HG03064 (cell line): ENCODE measurements around the gene BORCS5.
"Not testable (repeated sequence)": the region's sequence is repeated elsewhere in the genome, so short reads cannot be mapped to it uniquely, and the experiment has no call there.

Experiments
- ATAC-seq: cut with Tn5 transposase; IDR thresholded peaks from one replicate; pipeline ENCODE4 v1.9.1; 2021; ENCODE audit warnings: low read depth; ENCODE audit not compliant: unreplicated experiment

The BORCS5 gene

DNA sequence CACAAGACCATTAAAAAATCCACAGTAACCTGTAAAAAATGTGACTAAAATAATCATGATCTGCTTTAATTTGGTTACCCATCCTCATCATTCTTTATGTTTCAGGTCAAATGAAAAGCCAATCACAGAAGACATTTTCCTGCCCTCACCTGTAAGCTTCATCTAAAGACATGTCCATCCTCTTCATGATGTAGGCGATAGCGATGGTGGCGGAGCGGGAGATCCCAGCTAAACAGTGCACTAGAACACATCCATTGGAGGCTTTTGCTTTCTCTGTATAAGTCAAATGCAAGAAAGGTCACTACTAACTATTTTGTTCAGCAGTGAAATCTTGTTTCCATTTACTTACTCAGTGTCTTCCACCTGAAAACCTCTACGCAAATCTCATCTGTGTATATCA, 123.2 kb downstream of the BORCS5 start:
- ATAC-seq: no peak

DNA sequence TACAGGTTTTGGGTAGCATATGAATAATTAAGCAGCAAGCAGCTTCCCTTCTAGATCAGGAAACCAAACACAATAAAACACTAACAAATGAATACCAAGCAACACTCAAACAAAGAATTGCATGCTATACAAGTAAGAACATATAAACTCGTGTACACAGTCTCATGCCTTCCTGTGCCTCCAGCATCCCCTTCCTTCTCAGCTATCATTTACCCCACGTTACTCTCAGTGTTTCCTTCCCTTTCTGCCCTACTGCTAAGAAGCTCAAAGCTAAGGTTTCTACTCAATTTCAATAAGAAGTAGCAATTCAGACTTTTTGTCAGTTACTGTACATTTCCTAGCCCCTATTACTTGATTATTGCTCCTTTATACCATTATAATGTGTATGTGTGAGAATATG, 124.8 kb downstream of the BORCS5 start:
- no peak for ATAC-seq

DNA sequence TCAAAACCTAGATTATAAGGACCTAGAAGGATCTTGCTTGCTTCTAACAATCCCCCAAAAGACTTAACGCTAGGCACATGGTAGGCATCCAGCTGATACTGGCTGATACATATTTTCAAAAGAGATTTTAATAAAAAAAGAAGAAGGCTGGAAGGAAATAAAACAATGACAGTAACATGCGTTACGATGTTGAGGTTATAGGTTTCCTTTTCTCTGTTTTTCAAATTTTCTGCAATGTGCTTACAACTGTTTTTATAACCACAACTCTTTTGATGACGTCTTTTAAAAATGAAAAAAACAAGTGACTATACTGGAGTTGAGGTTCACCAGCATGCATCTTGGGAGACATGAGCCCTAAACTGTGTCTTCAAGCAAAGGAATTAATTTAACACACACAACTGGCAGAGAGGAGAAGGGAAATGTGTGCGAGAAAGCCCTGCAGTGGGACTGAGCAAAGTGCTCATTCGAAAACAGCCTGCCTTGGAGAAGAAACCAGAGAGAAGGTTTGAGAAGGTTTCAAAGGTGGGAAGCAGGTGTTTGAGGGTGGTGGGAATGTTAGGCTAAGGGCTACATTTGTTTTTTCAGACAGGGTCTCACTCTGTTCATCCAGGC, 125.4 kb downstream of the BORCS5 start:
- no peak for ATAC-seq

GRCh38 chr12:12482959-12483358, 126.1 kb downstream of the BORCS5 start:
- peak; percentile 49 for ATAC-seq

- ATAC-seq: no peak
These were observed 126.6 kb downstream of the BORCS5 start for GRCh38 chr12:12483438-12483837.

GRCh38 chr12:12486661-12487240, 129.9 kb downstream of the BORCS5 start:
- peak; percentile 77 for ATAC-seq

DNA sequence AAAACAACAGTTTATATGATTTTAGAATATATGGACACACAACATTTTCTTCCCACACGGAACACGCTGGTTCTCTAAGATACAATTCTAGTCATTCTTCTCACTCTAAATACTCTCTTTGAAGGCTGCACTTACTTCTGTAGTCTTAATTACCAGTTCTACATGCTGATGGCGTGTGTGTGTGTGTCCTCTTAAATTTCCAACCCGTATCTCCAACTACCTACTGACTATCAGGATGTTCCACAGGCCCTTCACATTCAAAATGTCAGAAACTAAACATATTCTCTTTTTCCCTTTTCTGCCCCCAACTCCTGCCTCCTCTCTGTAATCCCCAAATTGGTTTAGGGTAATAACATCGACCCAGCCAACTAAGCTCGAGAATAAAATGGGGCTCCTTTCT, 130.6 kb downstream of the BORCS5 start:
- no peak for ATAC-seq

DNA sequence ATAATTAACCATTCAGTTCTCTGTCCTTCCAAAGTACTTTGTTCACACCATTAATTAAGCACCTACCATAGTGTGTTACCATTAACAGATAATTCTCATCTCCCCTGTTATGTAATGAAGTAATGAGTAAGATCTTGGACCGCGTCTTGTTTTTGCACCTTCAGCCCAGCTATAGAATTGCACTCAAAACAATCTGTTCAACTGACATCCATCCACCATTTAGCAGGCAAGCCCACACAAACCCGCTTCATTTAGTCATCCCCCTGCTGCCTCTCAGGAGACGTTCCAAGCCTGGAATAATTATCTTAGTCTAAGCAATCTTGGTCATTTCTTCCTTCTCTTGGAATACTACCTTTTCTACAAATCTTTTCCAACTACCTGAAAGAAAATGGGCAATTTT, 131.4 kb downstream of the BORCS5 start:
- no peak for ATAC-seq

DNA sequence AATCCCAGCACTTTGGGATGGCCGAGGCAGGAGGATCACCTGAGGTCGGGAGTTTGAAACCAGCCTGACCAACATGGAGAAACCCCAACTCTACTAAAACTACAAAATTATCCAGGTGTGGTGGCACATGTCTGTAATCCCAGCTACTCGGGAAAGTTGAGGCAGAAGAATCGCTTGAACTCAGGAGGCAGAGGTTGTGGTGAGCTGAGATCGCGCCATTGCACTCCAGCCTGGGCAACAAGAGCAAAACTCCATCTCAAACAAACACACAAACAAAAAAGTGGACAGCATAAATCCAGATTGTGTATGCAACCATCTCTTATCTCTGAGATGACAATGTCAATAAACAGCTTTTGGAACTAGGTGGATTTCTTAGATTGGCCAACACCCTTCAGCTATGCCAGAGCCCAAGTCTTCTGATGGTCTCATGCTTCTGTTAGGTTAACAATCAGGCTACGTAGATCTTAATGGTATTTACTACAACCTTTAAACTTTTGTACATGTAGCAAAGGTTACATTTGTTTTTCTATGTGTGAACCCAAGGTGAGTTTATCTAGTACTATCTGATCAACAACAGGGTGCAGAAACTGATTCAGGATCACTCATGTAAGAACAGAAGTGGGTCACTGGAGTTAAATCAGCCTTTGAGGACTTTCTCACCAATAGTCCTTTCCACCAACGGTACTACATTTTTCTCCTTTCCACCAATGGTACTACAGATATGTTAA, 132.1 kb downstream of the BORCS5 start:
- no peak for ATAC-seq

- no peak for ATAC-seq
These were observed 134.7 kb downstream of the BORCS5 start for GRCh38 chr12:12491606-12492005.

GRCh38 chr12:12492547-12492946, 135.7 kb downstream of the BORCS5 start:
- no peak for ATAC-seq

GRCh38 chr12:12495536-12495935, 138.7 kb downstream of the BORCS5 start:
- ATAC-seq: no peak

GRCh38 chr12:12498210-12498609, 141.3 kb downstream of the BORCS5 start:
- ATAC-seq: no peak

- no peak for ATAC-seq
These were observed 143.2 kb downstream of the BORCS5 start for GRCh38 chr12:12499909-12500604.

DNA sequence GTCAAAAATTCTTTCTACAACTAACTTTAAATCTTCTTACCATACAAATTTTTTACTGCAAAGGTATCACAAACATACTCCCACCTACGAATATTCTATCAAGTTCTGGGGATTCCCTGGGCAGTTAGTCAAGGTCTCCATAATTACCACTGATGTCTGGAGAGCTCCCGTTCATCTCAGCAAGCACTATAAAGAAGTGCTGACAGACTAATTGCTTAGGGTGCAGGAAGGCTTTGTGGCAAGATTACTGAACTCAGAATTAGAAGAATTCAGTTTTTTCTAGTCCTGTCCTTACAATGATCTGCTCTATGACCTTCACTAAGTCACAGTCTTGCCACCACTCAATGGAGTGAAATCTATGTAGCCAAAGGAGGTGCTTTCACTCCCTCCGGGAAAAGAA, 144.2 kb downstream of the BORCS5 start:
- no peak for ATAC-seq

DNA sequence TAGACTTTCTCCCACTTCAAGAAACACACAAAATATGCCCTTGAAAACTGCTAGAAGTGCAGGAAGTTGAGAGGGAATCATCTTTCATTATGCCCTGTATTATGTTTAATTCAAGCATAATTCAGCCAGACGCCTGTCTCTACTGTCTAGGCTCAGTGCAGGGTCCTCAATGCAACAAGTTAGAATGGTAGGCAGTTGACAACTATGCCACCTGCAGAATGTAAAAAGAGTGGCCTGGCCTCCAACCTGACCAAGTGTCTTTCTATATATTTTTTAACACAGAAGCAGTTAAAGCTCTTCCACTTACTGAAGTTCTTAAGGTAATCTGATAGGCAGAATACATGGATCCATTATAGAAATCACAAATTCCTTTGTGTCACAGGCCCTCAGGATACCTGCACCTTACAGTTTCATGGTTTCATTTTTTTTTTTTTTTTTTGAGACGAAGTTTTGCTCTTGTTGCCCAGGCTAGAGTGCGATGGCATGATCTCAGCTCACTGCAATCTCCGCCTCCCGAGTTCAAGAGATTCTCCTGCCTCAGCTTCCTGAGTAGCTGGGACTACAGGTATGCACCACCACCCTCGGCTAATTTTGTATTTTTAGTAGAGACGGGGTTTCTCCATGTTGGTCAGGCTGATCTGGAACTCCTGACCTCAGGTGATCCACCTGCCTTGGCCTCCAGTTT, 145.4 kb downstream of the BORCS5 start:
- not testable (repeated sequence) for ATAC-seq

DNA sequence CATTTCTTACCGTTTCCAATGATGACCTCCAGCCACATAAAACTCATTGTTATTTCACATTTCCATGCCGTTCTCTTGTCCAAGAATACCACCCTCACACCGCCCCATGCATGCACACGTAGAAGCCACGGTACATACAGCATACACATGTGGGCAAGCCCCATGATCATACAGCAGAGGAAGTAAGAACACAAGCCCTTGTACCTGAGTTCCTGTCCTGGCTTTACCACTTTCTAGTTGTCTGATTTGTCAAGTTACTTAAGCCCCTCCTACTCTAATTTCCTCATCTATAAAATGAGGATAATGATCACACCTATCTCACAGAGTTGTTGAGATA, 145.9 kb downstream of the BORCS5 start:
- no peak for ATAC-seq

DNA sequence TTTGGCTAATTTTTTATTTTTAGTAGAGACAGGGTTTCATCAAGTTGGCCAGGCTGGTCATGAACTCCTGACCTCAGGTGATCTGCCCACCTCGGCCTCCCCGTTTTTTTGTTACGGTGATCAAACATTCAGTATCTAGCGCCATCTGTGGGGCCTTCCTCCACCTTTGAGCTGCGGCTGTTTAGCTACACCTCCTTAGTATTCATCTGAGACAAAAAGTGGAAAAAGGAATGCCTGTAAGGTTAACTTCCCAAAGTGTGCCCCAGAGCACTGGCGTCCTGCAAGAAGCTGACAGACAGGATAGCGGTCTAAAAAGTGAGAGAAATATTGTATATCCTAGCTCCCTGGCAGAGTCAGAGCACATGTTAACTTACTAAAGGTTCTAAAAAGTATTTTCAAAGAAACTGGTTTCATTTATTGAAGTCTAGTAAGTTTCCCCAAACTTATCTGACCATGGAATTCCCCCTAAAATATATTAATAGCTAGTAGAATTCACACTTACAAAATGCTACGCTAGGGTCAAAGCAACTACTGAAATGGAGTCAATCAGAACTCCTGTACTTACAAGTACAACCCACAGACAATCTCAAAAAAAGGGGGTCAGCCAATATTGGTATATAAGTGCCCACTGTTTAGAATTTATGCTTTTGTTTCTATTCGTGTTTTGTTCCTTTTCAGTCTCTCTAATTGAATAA, 146.7 kb downstream of the BORCS5 start:
- no peak for ATAC-seq

DNA sequence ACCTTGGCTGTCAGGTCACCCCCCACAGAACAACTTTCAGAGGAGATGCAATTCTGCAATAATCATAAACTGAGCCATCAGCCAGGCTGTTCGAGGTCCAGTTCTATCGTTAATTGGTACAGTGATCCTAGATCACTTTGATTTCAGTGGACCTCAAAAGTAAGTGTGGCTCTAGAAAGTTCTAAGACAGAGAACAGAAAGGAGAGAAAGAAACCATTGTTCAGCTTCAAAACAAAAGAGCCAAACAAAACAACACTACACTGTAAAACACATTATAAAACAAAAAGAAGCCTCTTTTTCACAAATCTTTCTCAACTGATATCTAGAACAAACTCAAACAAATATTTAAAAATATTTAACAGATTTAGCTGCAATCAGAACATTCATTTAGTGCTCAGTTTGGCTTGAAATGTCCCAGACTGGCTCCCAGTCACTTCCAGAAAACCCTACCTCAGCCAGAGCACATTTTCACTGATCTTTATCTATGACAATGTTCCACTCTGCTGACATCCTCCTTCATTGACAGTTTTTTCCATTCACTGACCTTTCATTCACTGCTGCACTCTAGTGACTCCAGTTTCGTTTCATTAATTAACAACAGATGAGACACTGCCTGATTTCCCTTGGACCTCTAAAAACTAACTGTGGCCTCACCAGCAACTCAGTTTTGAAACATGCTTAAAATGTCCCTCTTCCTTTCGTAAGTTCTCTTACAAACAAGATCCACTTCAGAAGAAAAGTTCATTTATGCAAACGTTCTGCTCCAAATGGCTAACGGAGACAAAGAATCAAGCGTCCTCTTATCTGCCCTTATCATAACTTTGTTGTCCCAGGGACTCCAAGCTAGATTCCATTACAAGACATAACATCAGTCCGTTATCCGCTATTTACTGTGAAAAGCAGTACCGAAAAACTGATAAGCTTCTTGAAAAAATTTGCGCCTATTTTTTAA, 148.9 kb downstream of the BORCS5 start:
- peak; percentile 75 for ATAC-seq
